HG03521 (cell line): Measurements from ENCODE around the gene FAM200B.
"Not testable (repeated sequence)": the region's sequence is repeated elsewhere in the genome, so short reads cannot be mapped to it uniquely, and the experiment has no call there.

Experiments used
- ATAC-seq: cut with Tn5 transposase; IDR thresholded peaks from one replicate; pipeline ENCODE4 v1.9.1; 2021; ENCODE audit warnings: mild to moderate bottlenecking, moderate library complexity; ENCODE audit not compliant: unreplicated experiment

FAM200B gene

GRCh38 chr4:15733061-15733460, 51.4 kb downstream of the FAM200B start:
- not testable (repeated sequence) for ATAC-seq

GRCh38 chr4:15735536-15735935, 53.9 kb downstream of the FAM200B start:
- ATAC-seq = no peak

GRCh38 chr4:15736514-15737050, 55.0 kb downstream of the FAM200B start:
- ATAC-seq = no peak

GRCh38 chr4:15737255-15737654, 55.6 kb downstream of the FAM200B start:
- no peak for ATAC-seq

- no peak for ATAC-seq
Measured at GRCh38 chr4:15738877-15739276, 57.2 kb downstream of the FAM200B start.
